Hematopoietic multipotent progenitor cell treated with erythropoietin and hydrocortisone succinate and interleukin-3 and kit ligand, for 6 days (in vitro differentiated cells): ENCODE results near the gene FBXO48.
"Not testable (repeated sequence)": the region's sequence is repeated elsewhere in the genome, so short reads cannot be mapped to it uniquely, and the experiment has no call there.

Experiments used
- DNase-seq: peaks from one replicate; pipeline ENCODE4 v3.0.0-alpha.2; 2015

FBXO48 gene, protein sequence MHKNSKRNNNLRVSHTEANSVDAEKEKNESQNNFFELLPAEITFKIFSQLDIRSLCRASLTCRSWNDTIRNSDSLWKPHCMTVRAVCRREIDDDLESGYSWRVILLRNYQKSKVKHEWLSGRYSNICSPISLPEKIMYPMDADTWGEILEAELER

DNA sequence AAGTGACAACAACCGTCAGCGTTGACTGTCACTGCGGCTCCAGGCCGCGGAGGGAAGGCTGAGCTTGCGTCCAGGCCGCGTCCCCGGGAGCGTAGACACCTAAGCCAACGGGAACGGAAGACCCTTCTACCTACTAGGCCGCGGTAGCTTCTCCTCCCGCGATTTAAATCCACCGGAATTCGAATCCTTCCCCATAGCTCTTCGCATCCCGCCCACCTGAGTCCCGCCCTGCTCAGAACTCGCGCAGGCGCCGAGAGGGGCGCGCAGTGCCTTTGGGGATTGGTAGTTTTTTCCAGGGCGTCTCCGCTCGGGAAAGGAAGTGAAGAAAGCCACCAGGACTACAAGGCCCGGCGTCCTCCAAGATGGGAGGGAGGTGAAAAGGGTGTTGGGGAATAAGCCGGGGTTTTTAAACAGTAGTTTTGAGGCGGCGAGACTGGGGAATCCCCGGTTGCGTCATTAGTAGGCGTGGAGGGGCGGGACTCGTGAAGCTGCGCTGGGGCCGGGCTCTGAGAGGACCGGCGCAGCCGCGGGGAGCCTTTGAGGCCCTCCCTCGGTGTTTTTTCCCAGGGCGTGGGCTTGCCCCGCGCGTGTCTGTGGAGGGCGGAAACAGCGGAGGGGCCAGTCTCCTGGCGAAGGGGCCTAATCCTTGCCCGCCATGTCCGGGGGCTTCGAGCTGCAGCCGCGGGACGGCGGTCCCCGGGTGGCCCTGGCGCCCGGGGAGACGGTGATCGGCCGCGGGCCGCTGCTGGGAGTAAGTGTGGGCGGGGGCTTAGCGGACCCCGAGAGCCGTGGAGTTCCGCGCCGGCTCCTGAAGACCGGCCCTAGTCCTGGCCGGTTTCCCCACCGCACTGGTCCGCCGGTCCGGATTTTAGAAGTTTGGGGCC lies at the start of gene FBXO48, which contains the start of gene APLF:
Gene FBXO48, minus strand, starts transcription at position 218 of the 884 bp plus-strand sequence. CDS start 2,149 bp downstream, outside the sequence.
Gene APLF, plus strand, starts transcription at position 509 of the 884 bp plus-strand sequence. Its CDS starts 147 bp downstream, at position 656.
- peak; percentile 100 for DNase-seq

GRCh38 chr2:68516051-68516955 lies 49.2 kb upstream of the FBXO48 start:
- peak; percentile 43 for DNase-seq

GRCh38 chr2:68514316-68514929 lies 47.3 kb upstream of the FBXO48 start:
- DNase-seq, result no peak

- no peak for DNase-seq
Measured at GRCh38 chr2:68512966-68513365, 45.9 kb upstream of the FBXO48 start.

DNA sequence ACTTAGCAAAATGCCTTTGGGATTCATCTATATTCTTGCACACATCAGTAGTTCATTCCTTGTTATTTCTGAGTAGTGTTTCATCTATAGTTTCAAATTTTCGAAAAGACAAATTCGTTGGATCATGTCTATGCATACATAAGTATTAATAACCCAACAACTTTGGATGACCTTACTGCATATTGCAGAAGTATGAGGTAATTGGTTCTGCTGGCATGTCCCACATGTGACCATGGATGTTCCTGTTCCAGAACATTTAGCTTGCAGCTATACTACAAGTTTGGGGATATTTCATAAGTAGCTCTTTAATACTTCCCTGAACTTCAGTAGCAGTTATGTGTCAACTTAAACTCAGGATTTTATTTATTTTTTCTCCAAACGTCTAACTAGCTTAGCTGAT lies 45.2 kb upstream of the FBXO48 start:
- DNase-seq, result no peak

- DNase-seq, result peak; percentile 40
Measured at GRCh38 chr2:68506170-68506569, 39.1 kb upstream of the FBXO48 start.

DNA sequence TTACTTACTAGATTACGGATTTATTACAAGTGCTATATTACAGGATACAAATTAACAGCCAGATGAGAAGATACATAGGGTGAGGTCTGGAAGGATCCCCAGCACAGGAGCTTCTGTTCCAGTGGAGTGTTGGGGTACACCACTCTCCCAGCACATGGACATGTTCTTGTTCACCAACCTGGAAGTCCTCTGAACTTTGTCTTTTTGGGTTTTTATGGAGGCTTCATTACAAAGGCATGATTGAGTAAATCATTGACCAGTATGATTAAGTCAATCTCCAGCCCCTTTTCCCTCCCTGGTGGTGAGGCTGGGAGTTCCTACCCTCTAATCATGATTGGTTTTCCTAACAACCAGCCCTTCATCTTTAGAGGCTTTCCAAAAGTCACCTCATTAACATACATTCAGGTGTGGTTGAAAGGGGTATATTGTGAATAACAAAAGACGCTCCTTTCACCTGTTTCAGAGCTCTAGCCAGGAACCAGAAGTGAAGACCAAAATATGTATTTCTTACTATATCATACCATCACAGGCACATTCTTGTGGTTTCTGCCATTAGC lies 38.6 kb upstream of the FBXO48 start:
- DNase-seq, result no peak

DNA sequence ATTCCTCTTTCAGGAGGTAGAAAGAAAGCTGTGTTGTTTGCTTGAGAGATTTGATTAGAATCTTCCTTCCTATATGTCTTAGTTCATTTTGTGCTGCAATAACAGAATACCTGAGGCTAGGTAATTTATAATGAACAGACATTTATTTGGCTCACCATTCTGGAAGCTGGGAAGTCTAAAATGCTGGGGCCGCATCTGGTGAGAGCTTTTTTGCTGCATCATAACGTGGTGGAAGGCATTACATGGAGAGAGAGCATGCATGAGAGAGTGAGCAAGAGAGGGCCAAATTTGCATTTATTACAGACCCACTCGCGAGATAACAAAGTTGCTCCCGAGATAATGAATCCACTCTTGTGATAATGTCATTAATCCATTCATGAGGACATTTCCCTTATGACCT lies 34.7 kb upstream of the FBXO48 start:
- no peak for DNase-seq

- no peak for DNase-seq
Measured at GRCh38 chr2:68500649-68501048, 33.6 kb upstream of the FBXO48 start.

DNA sequence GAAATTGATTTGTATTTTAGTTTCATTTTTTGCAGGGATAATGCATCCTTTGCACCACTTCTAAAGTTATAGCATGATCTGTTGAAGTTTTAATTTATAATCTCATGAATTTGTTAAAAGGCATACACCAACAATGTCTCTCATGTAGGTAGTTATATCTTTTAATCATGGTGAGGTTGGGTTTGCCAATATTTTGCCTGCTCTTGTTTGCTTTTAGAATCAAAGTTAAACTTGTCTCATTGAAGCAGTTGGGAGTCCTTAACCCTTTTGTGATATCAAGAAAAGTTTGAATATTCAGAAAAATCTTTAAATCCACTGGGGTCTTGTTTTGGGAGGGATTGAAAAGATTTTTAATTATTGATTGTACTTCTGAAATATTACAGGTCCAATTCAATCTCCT lies 32.0 kb upstream of the FBXO48 start:
- no peak for DNase-seq

DNA sequence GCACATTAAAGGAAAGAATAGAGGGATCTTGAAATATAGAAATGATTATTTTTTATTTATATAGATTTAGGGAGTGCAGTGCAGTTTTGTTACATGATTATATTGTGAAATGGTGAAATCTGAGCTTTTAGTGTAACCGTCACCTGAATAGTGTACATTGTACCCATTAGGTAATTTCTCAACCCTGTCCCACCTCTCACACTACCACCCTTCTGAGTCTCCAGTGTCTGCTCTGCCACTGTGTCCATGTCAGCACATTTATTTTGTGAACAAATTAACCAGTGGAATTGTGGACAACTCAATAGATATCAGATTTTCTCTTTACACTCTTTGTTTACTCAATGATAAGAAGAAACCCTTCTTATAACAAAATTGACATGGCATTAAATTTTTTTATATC lies 24.5 kb upstream of the FBXO48 start:
- DNase-seq, result no peak

GRCh38 chr2:68489282-68489681 lies 22.2 kb upstream of the FBXO48 start:
- no peak for DNase-seq

DNA sequence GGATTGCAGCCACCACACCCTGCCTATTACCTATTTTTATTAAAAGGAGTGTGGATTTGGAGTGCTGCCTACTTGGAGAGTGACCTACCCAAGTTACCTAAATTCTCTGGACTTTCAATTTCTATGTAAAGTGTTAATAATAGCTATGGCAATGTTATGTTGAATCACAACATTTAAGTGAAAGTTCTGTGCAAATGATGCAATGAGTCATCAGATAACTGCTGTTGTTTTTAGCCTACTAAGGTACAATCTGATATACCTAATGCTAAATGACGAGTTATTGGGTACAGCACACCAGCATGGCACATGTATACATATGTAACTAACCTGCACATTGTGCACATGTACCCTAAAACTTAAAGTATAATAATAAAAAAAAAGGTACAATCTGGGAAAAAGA lies 21.5 kb upstream of the FBXO48 start:
- DNase-seq, result not testable (repeated sequence)

- peak; percentile 80 for DNase-seq
Measured at GRCh38 chr2:68487773-68488355, 20.8 kb upstream of the FBXO48 start.

DNA sequence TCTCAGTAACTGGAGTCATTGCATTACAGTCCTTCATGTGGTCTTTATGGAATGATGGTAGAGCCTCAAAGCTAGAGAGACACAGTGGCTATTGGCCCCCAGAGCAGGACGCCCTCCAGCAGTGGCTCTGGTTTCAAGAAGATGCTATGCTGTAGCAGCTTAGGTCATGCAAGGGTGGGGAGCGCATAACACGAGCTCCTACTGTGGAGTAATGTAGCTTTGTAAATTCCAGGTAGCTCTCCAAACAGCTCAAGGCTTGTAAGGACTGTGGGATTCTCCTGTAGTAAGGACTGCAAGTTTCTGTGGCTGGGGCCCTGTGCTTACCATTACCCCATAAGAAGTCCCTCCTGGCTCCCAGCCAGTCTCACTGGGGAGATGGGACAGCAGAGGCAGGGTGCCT lies 15.9 kb upstream of the FBXO48 start:
- no peak for DNase-seq

DNA sequence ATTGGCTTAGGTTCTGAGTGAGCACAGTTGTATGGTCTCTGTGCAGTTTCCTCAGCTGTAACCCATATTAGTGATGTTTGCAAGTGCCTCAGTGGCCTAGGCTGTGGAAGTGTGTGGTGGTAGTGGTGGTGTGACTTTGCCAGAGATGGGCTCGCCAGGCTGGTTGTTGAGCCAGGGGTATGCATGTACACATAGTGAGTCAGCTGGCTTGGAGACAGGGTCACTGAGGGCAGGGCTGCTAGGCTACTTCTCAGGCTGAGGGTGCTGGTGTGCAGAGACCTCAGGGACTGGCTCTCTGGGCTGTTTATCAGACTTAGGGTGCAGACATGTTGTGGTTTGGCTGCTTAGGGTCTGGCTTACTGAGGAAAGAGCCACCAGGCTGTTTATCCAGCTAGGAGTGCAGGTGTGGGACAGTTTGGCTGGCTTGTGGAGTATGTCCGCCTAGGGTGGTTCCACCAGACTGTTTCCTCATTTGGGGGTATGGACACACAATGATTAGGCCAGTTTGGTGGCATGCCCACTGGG lies 15.3 kb upstream of the FBXO48 start:
- peak; percentile 65 for DNase-seq

DNA sequence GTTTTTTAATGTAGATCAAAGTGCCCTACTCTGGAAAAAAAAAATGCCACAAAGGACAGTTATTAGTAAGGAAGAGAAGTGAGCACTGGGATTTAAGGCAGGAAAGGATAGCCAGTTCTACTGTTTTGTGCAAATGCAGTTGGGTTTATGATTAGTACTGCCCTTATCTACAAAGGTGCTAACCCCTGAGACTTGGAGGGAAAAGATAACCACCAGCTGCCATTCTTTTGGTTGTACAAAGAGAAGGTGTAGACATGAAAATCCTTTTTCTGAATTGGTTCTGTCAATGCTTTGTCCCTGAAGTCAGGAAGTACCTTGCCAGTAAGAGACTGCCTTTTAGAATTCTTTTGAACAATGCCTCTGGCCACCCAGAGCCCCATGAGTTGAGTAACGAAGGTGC lies 11.6 kb upstream of the FBXO48 start:
- DNase-seq, result no peak

- no peak for DNase-seq
Measured at GRCh38 chr2:68476454-68476853, 9.4 kb upstream of the FBXO48 start.

GRCh38 chr2:68475576-68475975 lies 8.5 kb upstream of the FBXO48 start:
- DNase-seq, result no peak

GRCh38 chr2:68475110-68475509 lies 8.0 kb upstream of the FBXO48 start:
- DNase-seq, result no peak

DNA sequence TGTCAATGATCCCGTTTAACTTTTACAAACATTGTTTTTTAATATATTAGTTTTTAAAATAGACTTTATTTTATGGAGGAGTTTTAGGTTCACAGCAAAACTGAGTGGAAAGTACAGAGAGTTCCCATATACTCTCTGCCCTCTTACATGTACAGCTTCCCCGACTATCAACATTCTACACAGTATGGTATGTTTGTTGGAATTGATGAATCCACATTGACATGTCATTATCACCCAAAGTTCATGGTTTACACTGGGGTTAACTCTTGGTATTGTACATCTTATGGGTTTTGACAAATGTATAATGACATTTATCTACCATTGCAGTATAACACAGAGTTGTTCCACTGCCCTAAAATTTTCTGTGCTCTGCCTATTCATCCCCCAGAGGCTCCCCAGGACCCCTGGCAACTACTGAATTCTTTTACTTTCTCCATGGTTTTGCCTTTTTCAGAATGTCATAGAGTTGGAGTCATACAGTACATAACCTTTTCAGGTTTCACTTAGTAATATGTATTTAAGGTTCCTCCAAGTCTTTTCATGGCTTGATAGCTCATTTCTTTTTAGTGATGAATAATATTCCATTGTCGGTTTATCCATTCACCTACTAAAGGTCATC lies 5.8 kb upstream of the FBXO48 start:
- DNase-seq, result no peak
